Mesodermal cell (in vitro differentiated cells): Measurements from ENCODE around the gene TEAD3.

Experiments used
- H3K27ac ChIP-seq: 2 replicates; pipeline ENCODE4 v1.7.0; 2013; ENCODE audit warnings: mild to moderate bottlenecking, low read depth, low read length, moderate library complexity; ENCODE audit not compliant: severe bottlenecking
- H3K36me3 ChIP-seq: 2 replicates; pipeline ENCODE4 v1.7.1; 2013; ENCODE audit warnings: mild to moderate bottlenecking, low read length, moderate library complexity; ENCODE audit not compliant: control insufficient read depth, insufficient read depth
- H3K4me1 ChIP-seq: one replicate; pipeline ENCODE4 v1.7.1; 2013; ENCODE audit warnings: mild to moderate bottlenecking, low read length; ENCODE audit not compliant: insufficient read depth, control insufficient read depth, poor library complexity, severe bottlenecking
- H3K4me3 ChIP-seq: 2 replicates; pipeline ENCODE4 v1.7.0; 2013; ENCODE audit warnings: low read length, control low read depth, mild to moderate bottlenecking; ENCODE audit not compliant: insufficient read depth, poor library complexity, severe bottlenecking; ENCODE audit errors: extremely low read depth
- H3K9me3 ChIP-seq: 2 replicates; pipeline ENCODE4 v1.7.1; 2013; ENCODE audit warnings: mild to moderate bottlenecking, low read length, moderate library complexity; ENCODE audit not compliant: control insufficient read depth
- WGBS, 2 experiments: methylation state at CpG; one replicate each; pipeline ENCODE4 v1.1.5; 2013; ENCODE audit warnings: missing lambda C conversion rate in 2 of 2; ENCODE audit not compliant: insufficient coverage in 2 of 2; 5-methylcytosine and 5-hydroxymethylcytosine counted together

TEAD3 gene

DNA sequence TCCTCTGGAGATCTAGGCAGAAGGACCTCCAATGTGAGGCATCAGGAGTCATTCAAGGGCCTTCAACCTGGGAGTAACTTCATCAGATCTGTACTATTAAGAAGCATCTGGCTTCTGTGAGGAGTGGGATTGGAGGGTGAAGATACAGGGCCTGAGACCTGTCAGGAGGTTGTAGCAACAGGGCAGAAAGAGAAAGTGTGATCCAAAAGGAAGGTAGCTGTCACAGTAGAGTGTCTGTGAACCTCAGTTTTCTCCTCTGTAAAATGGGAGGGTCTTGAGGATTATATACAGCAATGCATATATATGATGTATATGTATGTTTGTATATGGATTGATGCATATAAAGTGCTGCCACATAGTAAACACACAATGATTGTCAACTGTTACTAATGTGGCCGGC, 31.2 kb downstream of the TEAD3 start:
- Histone ChIP-seq H3K27ac (no peak overlapping the region), H3K4me3 (no peak overlapping the region), H3K4me1 (peaks cover 5% of the 10 kb centered on the region), H3K9me3 (no peaks in the 10 kb centered on the region), H3K36me3 (peaks cover 61% of the 10 kb centered on the region)
- WGBS, 2 experiments, result 100% methylated on average over 1 of the region's 1 CpG; no CpG with 5 or more reads in 1 of the 2 experiments

DNA sequence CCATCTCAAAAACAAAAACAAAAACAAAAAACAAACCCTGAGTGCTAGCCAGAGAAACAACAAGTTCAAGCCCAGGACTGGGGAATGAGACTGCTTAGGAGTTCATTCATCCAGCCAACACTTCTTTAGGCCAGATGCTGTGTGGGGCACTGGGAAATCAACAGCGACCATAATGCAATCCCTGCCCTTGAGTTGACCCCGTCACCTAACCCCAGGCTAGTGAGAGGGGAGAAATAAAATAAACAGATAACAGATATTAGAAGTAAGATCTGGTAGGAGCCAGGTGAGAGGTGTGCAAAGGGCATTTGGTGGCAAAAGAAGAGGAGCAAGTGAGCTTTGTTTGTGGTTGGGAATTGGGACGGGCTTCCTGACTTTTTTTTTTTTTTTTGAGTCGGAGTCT, 33.6 kb downstream of the TEAD3 start:
- WGBS, 2 experiments, result 100% methylated on average over 2 to 3 of the region's 4 CpGs
- H3K4me1 ChIP-seq, result peaks cover 2% of the 10 kb centered on the region
- H3K27ac ChIP-seq, result no peak overlapping the region
- no peak overlapping the region for H3K4me3 ChIP-seq
- peaks cover 62% of the 10 kb centered on the region for H3K36me3 ChIP-seq
- H3K9me3 ChIP-seq, result no peaks in the 10 kb centered on the region

DNA sequence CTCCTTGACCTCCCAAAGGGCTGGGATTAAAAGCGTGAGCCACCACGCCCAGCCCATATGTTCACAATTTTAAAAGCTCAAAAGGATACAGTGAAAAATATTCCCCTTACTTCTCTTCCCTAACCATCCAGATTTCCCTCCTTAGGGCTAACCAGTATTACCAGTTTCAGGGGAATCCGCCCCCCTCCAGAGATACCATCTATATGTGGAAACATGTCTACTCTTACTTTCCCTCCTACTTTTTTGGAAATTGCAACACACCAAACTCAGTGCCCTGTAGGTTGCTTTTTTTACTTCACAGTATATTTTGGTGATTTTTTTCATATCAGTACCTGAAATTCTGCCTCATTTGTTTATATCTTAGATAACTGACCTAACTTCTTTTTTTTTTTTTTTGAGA, 35.6 kb downstream of the TEAD3 start:
- no peaks in the 10 kb centered on the region for H3K4me1 ChIP-seq
- no peaks in the 10 kb centered on the region for H3K9me3 ChIP-seq
- no peak overlapping the region for H3K27ac ChIP-seq
- WGBS, 2 experiments, result 70 to 78% methylated on average over 3 of the region's 3 CpGs
- peaks cover 62% of the 10 kb centered on the region for H3K36me3 ChIP-seq
- H3K4me3 ChIP-seq, result no peak overlapping the region

DNA sequence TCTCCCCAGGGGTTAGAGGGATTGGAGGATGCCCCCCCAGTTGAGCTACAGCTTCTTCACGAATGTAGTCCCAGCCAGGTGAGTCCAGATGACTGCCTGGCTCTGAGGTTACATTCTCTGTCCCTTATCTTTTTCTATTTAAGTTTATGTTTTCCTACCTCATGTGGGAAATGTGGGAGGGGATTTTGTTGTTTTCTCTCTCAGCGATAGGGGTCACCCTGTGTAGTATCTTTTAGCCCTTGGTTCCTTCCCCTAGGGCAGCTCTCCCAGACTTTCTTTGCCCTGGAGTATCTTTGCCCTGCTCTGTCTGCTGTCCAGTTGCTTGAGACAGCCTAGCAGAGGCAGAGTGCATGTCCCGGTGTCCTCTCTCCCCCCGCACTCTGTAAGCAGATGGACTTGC, 39.0 kb downstream of the TEAD3 start:
- Histone ChIP-seq H3K27ac (no peak overlapping the region), H3K4me1 (peaks cover 12% of the 10 kb centered on the region), H3K9me3 (no peaks in the 10 kb centered on the region), H3K36me3 (peaks cover 51% of the 10 kb centered on the region), H3K4me3 (no peak overlapping the region)
- WGBS, 2 experiments, result 97 to 100% methylated on average over 3 of the region's 4 CpGs

DNA sequence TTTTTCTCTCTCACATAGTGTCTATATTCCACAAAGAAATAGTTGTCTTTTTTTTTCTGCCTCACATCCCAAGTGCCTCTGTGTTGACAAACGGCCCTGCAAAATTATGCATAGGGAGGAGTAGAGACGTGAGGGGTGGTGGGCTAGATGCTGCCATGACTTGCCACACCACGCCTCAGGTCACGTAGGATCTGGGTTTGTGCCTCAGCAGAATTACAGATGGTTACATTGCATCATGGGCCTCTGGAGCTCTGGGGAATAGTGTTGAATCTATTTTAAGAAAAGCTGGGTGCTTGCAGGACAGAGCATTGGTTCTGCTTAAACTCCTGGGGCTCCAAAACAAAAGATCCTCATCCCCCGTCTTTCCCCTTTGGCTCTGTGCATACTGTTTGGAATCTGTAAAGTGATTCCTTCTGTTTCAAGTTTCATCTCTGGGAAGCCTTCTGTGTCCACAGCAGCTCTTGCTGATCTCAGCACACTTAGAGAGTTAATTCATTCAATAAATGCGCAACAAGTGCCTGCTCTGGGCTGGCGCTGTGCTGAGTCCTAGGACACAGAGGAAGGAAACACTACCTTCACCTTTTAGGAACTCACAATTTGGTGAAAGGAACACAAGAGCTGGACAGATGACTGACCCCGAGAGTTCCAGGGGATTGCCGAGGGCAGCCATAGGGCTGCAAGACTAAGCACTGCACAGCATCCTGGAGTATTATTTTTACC, 42.3 kb downstream of the TEAD3 start:
- Histone ChIP-seq H3K36me3 (peaks cover 28% of the 10 kb centered on the region), H3K27ac (no peak overlapping the region), H3K4me3 (no peak overlapping the region), H3K9me3 (no peaks in the 10 kb centered on the region), H3K4me1 (peaks cover 12% of the 10 kb centered on the region)
- 88 to 96% methylated on average over 5 to 6 of the region's 9 CpGs for WGBS, 2 experiments

DNA sequence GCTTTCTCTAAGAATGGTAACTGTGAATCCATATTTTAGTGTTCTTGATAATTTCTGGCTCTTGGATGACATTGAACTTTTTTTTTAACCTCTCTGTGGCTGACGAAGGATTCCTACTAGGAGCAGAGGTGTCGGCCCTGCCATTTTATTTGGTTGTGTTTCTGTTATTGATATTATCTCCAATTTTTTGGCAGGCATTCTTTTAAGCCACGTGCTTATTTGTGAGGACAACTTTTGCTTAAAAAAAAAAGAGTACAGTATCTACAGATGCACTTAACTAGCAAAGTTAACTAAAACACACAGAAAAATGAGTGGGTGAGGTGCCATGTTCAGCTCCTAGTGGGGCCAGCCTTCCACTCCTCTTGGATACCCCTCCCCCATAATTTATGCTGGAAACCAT, 43.6 kb downstream of the TEAD3 start:
- peaks cover 16% of the 10 kb centered on the region for H3K36me3 ChIP-seq
- H3K4me3 ChIP-seq, result peak overlapping the region; percentile 58
- H3K27ac ChIP-seq, result no peak overlapping the region
- peaks cover 12% of the 10 kb centered on the region for H3K4me1 ChIP-seq
- no peaks in the 10 kb centered on the region for H3K9me3 ChIP-seq
- 58% methylated on average over 2 of the region's 3 CpGs; no CpG with 5 or more reads in 1 of the 2 experiments for WGBS, 2 experiments

DNA sequence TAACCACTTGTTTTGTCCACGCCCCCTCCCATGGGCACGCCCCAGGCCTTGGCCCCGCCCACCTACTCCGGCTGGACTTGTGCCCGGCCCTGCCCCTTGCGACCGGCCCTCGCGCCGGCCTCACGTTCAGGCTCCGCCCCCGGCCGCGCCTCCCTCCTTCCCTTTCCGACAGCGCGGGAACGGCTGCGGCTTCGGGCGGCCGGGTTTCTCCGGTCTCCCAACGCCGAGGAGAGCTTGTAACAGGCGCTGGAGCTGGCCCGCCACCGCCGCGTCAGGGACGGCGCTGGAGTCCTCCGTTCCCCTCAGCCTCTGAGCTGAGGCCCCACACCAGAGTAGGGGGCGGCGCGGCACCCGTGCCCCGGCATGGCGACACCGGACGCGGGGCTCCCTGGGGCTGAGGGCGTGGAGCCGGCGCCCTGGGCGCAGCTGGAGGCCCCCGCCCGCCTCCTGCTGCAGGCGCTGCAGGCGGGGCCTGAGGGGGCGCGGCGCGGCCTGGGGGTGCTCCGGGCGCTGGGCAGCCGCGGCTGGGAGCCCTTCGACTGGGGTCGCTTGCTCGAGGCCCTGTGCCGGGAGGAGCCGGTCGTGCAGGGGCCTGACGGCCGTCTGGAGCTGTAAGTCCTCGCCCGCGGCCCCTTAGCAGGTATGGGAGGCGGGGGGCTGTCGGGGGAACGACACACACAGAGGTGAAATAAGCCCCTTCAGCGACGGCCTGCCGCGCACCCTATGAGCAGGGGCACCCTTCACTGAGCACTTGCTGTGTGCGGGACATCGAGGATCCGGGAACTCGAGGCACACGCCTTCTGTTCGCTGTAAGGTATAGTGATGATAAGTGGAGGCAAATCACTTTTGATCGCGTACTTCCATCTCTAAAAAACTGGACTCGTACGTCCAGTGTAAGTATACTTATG, 44.4 kb downstream of the TEAD3 start, which contains the start of gene FANCE:
Gene FANCE, plus strand, starts transcription at position 156 of the 908 bp plus-strand sequence. Its CDS starts 208 bp downstream, at position 364.
- Histone ChIP-seq H3K4me3 (peak within 1 kb of the TSS; percentile 58), H3K9me3 (no peaks in the 10 kb centered on the region), H3K27ac (peak within 1 kb of the TSS; percentile 36), H3K4me1 (peaks cover 12% of the 10 kb centered on the region), H3K36me3 (peaks cover 12% of the 10 kb centered on the region)
- WGBS, 2 experiments, result 1 to 2% methylated on average over 57 to 69 of the region's 87 CpGs

DNA sequence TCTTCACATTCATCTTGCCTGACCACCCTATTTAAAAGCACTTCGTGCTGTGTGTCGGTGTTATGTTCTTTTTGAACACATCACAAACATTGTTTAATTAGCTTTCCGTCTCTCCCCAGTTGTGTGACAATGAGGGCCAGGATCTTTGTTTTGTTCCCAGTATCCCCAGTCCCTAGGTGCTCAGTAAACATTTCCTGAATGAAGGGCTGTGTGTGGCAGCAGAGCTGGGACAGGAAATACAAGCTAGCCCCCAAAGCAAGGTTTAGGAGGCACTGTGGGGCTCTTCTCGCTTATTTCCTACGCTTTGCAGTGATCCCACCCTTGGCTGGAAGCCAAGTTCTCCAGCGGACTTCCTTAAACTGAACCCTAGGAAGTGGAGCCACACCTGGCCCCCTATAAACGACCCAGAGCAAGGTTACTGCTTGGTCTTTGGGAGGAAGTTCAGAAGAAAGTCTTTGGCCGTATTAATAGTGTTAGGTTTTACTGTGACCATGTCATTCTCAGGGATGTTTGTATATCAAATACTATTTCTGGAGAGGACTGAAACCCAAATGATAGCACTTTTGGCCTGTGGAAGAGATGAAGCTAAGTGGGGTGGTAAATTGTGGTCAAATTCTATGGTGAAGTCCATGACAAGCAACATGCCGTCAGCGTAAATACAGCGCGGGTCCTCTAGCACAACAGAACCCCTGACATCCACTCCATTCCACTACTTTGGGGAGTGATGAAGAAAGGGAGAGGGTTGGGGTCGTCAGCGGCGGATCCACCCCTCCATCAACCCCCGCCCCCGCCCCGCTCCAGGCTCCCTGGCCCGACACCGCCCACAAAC, 45.3 kb downstream of the TEAD3 start:
- Histone ChIP-seq H3K27ac (no peak overlapping the region), H3K4me1 (peaks cover 12% of the 10 kb centered on the region)
- 71 to 80% methylated on average over 7 to 8 of the region's 20 CpGs for WGBS, 2 experiments

DNA sequence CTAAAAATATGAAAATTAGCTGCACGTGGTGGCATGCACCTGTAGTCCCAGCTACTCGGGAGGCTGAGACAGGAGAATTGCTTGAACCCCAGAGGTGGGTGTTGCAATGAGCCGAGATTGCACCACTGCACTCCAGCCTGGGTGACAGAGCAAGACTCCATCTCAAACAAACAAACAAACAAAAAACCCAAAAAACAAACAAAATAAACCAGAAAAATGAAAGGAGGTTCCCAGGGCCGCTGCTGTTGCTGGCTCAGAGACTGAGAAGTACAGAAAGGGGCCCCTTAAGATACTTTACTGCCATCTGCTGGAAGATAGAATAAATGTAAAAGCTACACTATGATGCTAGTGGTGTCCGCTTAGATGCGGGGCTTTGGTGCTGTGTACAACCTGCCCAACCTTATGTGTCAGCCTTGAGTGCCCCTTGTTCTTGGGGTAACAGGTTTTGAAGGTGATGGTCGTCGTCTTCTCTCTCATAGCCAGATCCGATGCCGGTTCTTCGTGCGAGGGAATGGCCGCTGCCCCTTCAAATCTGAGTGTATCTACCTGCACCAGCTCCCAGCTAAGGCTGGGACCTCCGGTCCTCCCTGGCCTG, 47.5 kb downstream of the TEAD3 start:
- H3K4me1 ChIP-seq, result peaks cover 11% of the 10 kb centered on the region
- H3K27ac ChIP-seq, result no peak overlapping the region
- 36 to 46% methylated on average over 8 to 12 of the region's 14 CpGs for WGBS, 2 experiments
- H3K4me3 ChIP-seq, result no peak overlapping the region
- no peaks in the 10 kb centered on the region for H3K9me3 ChIP-seq
- H3K36me3 ChIP-seq, result no peaks in the 10 kb centered on the region

More for the DNA sequence above, 45.3 kb downstream of the TEAD3 start:
- Histone ChIP-seq H3K9me3 (no peaks in the 10 kb centered on the region), H3K36me3 (peaks cover 10% of the 10 kb centered on the region), H3K4me3 (peak overlapping the region; percentile 58)

DNA sequence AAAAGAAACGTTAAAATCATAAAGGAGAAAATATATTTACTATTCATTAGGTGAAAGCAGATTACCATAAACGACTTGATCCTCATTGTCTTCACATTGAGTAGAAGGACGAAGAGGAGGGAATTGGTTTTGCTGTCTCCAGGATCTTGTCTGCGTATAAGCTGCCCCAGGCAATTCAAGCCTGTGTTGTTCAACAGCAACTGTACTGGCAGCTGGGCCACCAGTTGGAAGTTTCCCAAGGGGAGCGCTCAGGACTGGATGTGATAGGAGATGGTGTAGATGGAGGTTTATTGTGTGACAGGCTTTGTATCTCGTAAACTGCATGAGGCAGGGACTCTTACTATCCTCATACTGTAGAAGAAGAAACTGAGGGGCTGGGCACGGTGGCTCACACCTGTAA, 48.7 kb downstream of the TEAD3 start:
- Histone ChIP-seq H3K27ac (no peak overlapping the region), H3K4me3 (no peak overlapping the region), H3K4me1 (peaks cover under 1% of the 10 kb centered on the region), H3K36me3 (no peaks in the 10 kb centered on the region), H3K9me3 (no peaks in the 10 kb centered on the region)
- WGBS, 2 experiments, result 77 to 89% methylated on average over 3 of the region's 7 CpGs
